GM12865 (cell line): Measurements from ENCODE around the gene FAM131A.

Source experiments
- DNase-seq: peaks from one replicate; pipeline ENCODE4 v3.0.0; 2010; ENCODE audit warnings: low read depth
- H3K4me3 ChIP-seq: 2 replicates; pipeline ENCODE4 v1.5.1; 2011; ENCODE audit warnings: mild to moderate bottlenecking, low read depth, low read length, control low read depth
- CTCF ChIP-seq: IDR thresholded peaks from 2 replicates; pipeline ENCODE4 v1.5.1; 2011; ENCODE audit warnings: low read length, control low read depth, low read depth, inconsistent platforms; ENCODE audit not compliant: insufficient read depth; ENCODE audit errors: missing control alignments

FAM131A gene

DNA sequence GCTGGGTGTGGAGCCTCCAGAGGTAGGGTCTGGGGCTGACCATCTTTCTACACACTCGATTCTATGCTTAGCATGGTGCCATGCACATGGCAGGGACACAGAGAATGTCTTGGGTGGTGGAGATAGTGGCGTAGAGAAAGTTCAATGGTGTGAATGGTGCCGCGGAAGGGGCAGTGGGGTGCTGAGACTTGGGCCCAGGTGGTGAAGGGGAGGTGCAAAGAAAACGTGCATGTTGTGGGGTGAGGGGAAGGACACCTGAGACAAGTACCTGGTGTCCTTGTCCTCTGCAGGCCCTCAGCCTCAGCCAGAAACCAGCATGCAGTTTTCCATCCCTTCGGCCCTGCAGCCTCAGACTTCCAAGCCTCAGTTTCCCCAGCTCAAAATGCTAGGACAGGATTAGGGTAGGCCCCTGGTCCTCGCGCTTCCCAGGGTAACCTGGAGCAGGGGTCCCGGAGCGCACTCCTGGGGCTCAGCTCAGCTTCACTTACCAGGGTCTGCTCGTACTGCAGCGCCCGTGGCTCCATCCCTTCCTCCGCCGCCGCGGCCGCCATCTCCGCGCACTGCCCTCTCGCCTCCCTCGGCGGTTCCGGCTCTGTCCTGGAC is 23.6 kb downstream of the FAM131A start:
- DNase-seq: no peak
- peak overlapping the region; percentile 60 for H3K4me3 ChIP-seq
- TF ChIP-seq CTCF: no peak

DNA sequence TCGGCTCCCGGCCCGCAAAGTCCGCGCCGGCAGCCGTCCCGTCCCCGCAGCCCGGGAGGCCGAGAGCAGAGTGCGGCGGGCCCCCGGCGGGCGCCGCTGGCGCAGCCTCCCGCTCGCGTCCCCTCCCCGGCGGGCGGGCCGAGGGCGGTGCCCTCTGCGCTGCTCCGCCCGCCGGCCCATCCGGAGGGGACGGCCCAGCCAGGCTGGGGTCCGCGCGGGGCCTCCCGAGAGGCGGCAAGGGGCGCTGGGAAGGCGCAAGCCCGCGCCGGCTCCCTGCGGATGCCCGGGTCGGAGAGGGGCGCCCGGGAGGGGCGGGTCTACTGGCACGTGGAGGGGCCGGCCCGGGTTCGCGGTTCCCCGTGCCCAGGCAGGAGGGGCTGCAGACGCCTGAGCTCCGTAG is 24.1 kb downstream of the FAM131A start, which contains the start of the genes CLCN2 and POLR2H:
TSS of gene CLCN2 (minus strand) at position 74 of the 400 bp plus-strand sequence. CDS start 126 bp downstream, outside the sequence.
TSS of gene POLR2H (plus strand) at position 179 of the 400 bp plus-strand sequence. CDS start 1,783 bp downstream, outside the sequence.
- peak; percentile 54 for DNase-seq
- H3K4me3 ChIP-seq: peak within 1 kb of the TSS; percentile 86
- TF ChIP-seq CTCF: no peak

DNA sequence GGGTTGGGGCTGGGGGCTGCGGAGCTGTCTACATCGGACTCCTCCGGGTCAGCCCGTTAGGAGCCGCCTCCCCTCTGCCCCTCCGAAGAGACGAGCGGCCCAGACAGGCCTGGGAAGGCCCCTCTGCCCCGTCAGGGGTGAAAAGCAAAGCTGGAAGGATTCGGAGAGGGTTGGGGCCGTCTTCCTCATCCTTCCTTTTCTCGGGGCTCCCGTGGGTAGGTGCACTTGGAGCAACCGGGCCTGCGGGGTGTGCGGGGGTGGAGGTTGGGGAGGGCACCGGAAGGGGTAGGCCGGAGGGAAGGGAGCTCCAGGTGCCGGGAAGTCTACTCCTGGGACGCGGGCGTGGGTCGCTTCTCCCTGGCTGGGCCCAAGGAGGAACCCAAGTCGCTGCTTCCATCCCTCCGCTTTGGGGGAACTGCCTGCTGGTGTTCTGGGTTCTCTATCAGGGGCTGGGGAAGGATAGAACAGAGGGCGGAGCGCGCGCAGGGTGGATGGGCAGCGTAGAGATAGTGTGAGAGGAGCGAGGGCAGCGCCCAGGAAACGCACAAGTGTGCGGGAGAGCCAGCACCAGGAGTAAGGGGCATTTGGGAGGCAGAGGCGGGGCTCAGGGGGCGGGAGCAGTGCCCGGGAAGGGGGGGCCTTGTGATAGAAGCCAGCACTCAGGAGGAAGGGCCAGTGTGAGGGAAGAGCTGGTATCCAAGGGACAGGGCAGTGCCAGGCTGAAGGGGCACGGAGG is 24.7 kb downstream of the FAM131A start:
- H3K4me3 ChIP-seq: peak overlapping the region; percentile 86
- peak; percentile 50 for DNase-seq
- no peak for TF ChIP-seq CTCF

- peak; percentile 67 for TF ChIP-seq CTCF
- DNase-seq: peak; percentile 99
- peak overlapping the region; percentile 86 for H3K4me3 ChIP-seq
Measured at GRCh38 chr3:184362668-184363546, 25.5 kb downstream of the FAM131A start.

DNA sequence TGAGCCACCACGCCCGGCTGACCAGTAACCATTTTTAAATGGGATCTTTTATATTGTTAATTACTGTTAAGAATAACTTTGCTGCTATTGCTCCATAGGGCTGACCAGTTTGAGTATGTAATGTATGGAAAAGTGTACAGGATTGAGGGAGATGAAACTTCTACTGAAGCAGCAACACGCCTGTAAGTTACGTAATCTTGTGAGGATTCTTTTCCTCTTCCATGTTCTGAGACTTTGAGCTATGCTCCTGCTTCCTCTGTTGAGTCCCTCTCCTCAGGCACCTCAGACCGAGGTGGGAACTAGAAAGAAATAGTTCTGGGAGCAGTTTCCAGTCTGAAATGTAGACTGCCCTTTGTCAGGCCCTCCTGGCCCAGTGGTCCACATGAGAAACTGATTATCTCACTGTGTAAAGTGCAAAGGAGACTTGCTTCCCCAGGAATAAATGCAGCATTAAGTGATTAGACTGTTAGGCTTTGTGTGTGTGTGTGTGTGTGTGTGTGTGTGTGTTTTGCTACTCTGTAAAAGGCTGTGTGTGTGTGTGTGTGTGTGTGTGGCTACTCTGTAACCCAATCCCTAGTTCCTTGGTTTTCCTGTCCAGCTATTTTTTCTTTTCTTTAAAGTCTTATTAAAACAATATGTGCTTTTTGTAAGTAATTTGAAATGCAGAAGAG is 29.4 kb downstream of the FAM131A start:
- no peak overlapping the region for H3K4me3 ChIP-seq
- no peak for DNase-seq
- no peak for TF ChIP-seq CTCF

DNA sequence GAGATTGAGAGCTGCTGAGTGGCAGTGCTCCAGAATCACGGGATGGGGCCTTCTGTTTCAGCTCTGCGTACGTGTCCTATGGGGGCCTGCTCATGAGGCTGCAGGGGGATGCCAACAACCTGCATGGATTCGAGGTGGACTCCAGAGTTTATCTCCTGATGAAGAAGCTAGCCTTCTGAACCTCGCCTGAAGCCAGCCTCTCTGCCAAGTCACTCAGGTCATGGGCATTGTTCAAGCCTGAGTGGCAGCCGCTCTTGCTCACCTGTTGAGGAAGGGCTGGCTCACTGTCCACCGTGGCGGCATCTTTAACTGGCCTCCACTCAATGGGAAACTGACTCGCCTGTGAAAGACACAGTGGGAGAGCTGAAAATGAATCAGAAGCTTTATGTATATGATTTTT is 30.7 kb downstream of the FAM131A start:
- H3K4me3 ChIP-seq: no peak overlapping the region
- TF ChIP-seq CTCF: no peak
- DNase-seq: no peak
